ENCODE measurements around the gene MYO5B. TPM values are rescaled to one million over a fixed set of nuclear protein-coding genes. Genes with fewer than 3 reads are reported as not detected.

MYO5B gene
- polyA plus RNA-seq, 1 donor (not counting 4 experiments of a cell fraction or from before 2014, with no cell fraction given) = 6.8 TPM

- Histone ChIP-seq H3K9me1 (ENCODE audit: control insufficient read depth, extremely low read depth, insufficient read depth, low read length) (no peaks in the 10 kb centered on the region), H3K9ac (ENCODE audit: control insufficient read depth, extremely low read depth, insufficient read depth, low read length) (no peak overlapping the region), H3K36me3 (ENCODE audit: control insufficient read depth in 2 of 2, extremely low read depth in 1 of 2, insufficient read depth in 2 of 2, low read length in 2 of 2) (no peaks in the 10 kb centered on the region), H3K79me2 (ENCODE audit: control insufficient read depth, insufficient read depth, low read length) (no peaks in the 10 kb centered on the region), H2AFZ (ENCODE audit: control insufficient read depth, low read length) (no peak overlapping the region), H3K27me3 (ENCODE audit: control insufficient read depth, extremely low read depth, insufficient read depth, low read length) (peaks cover 10% of the 10 kb centered on the region), H3K27ac (ENCODE audit: control insufficient read depth, insufficient read depth, low read length) (no peak overlapping the region), H3K4me3 (ENCODE audit: control insufficient read depth in 2 of 3, extremely low read depth in 1 of 3, insufficient read depth in 2 of 3, low read depth in 1 of 3, low read length in 3 of 3) (no peak overlapping the region), H3K4me2 (ENCODE audit: control insufficient read depth, extremely low read depth, insufficient read depth, low read depth, low read length) (no peak overlapping the region), H3K4me1 (ENCODE audit: control insufficient read depth, extremely low read depth, insufficient read depth, low read length) (no peaks in the 10 kb centered on the region), H4K20me1 (ENCODE audit: control insufficient read depth, extremely low read depth, insufficient read depth, low read length) (no peaks in the 10 kb centered on the region), H3K9me3 (ENCODE audit: control insufficient read depth, low read depth, low read length) (no peaks in the 10 kb centered on the region)
- DNase-seq (ENCODE audit: low read depth, low spot score) = no peak
- no peak for FAIRE-seq
- TF ChIP-seq CTCF (optimal IDR thresholded peaks at IDR 0.05 in 1 of 3, IDR thresholded peaks at IDR 0.05 in 1 of 3, conservative IDR thresholded peaks at IDR 0.05 in 1 of 3; ENCODE audit: extremely low read depth in 1 of 3, insufficient read depth in 2 of 3, low read length in 3 of 3) (no peak), EZH2 (IDR thresholded peaks at IDR 0.05; ENCODE audit: low read length) (no peak)
- dilution Hi-C loops (cut with MboI; ENCODE audit: extremely low pct_ligation_motif_present, low sequenced_read_pairs) = no loop called here
Observed at GRCh38 chr18:50074404-50074803, 120.5 kb downstream of the MYO5B start.

- no peak for FAIRE-seq
- H3K4me2 ChIP-seq (ENCODE audit: control insufficient read depth, extremely low read depth, insufficient read depth, low read depth, low read length) = no peak overlapping the region
- H3K4me1 ChIP-seq (ENCODE audit: control insufficient read depth, extremely low read depth, insufficient read depth, low read length) = no peaks in the 10 kb centered on the region
- H3K9me1 ChIP-seq (ENCODE audit: control insufficient read depth, extremely low read depth, insufficient read depth, low read length) = no peaks in the 10 kb centered on the region
- no peaks in the 10 kb centered on the region for H3K79me2 ChIP-seq (ENCODE audit: control insufficient read depth, insufficient read depth, low read length)
- H3K9ac ChIP-seq (ENCODE audit: control insufficient read depth, extremely low read depth, insufficient read depth, low read length) = no peak overlapping the region
- H3K27me3 ChIP-seq (ENCODE audit: control insufficient read depth, extremely low read depth, insufficient read depth, low read length) = peaks cover 6% of the 10 kb centered on the region
- no peaks in the 10 kb centered on the region for H3K9me3 ChIP-seq (ENCODE audit: control insufficient read depth, low read depth, low read length)
- no peak for DNase-seq (ENCODE audit: low read depth, low spot score)
- no peak for TF ChIP-seq CTCF (optimal IDR thresholded peaks at IDR 0.05 in 1 of 3, IDR thresholded peaks at IDR 0.05 in 1 of 3, conservative IDR thresholded peaks at IDR 0.05 in 1 of 3; ENCODE audit: extremely low read depth in 1 of 3, insufficient read depth in 2 of 3, low read length in 3 of 3)
- no peaks in the 10 kb centered on the region for H4K20me1 ChIP-seq (ENCODE audit: control insufficient read depth, extremely low read depth, insufficient read depth, low read length)
- no peak overlapping the region for H2AFZ ChIP-seq (ENCODE audit: control insufficient read depth, low read length)
- no peak overlapping the region for H3K27ac ChIP-seq (ENCODE audit: control insufficient read depth, insufficient read depth, low read length)
- H3K36me3 ChIP-seq (ENCODE audit: control insufficient read depth in 2 of 2, extremely low read depth in 1 of 2, insufficient read depth in 2 of 2, low read length in 2 of 2) = no peaks in the 10 kb centered on the region
- dilution Hi-C loops (cut with MboI; ENCODE audit: extremely low pct_ligation_motif_present, low sequenced_read_pairs) = no loop called here
- no peak overlapping the region for H3K4me3 ChIP-seq (ENCODE audit: control insufficient read depth in 2 of 3, extremely low read depth in 1 of 3, insufficient read depth in 2 of 3, low read depth in 1 of 3, low read length in 3 of 3)
Observed at GRCh38 chr18:50073319-50073718, 121.6 kb downstream of the MYO5B start.

All from keratinocyte (primary cell).